Loucy (cell line): ENCODE results near the gene TNFRSF13B.

Source experiments
- H2AFZ ChIP-seq: fragments of 200-600 bp; sonication (generic); 2 replicates; pipeline ENCODE4 v1.6.0; 2016; ENCODE audit warnings: antibody characterized with exemption, mild to moderate bottlenecking, low read length, moderate library complexity
- H3F3A ChIP-seq: fragments of 200-600 bp; 2 replicates; pipeline ENCODE4 v1.6.0; 2016; ENCODE audit warnings: antibody characterized with exemption, low read depth, mild to moderate bottlenecking
- H3K27me3 ChIP-seq: fragments of 200-600 bp; sonication (generic); 2 replicates; pipeline ENCODE4 v1.6.1; 2014; ENCODE audit warnings: low read length, mild to moderate bottlenecking; ENCODE audit not compliant: insufficient read depth, poor library complexity, severe bottlenecking
- H3K36me3 ChIP-seq: fragments of 200-600 bp; sonication (generic); 2 replicates; pipeline ENCODE4 v1.6.1; 2016; ENCODE audit warnings: low read length; ENCODE audit not compliant: insufficient read depth
- H3K4me1 ChIP-seq: fragments of 200-600 bp; sonication (generic); 2 replicates; pipeline ENCODE4 v1.5.1; 2014; ENCODE audit warnings: low read length, mild to moderate bottlenecking; ENCODE audit not compliant: insufficient read depth, poor library complexity, severe bottlenecking
- H3K4me2 ChIP-seq: fragments of 200-600 bp; sonication (generic); 2 replicates; pipeline ENCODE4 v1.6.0; 2014; ENCODE audit warnings: antibody characterized with exemption, low read length, low read depth, mild to moderate bottlenecking; ENCODE audit not compliant: poor library complexity, severe bottlenecking
- H3K4me3 ChIP-seq: fragments of 200-600 bp; sonication (generic); 2 replicates; pipeline ENCODE4 v1.5.1; 2014; ENCODE audit warnings: low read length, mild to moderate bottlenecking, mixed read lengths; ENCODE audit not compliant: poor library complexity, severe bottlenecking
- H3K79me2 ChIP-seq: fragments of 200-600 bp; sonication (generic); 2 replicates; pipeline ENCODE4 v1.6.1; 2014; ENCODE audit warnings: low read length; ENCODE audit not compliant: insufficient read depth
- H3K9ac ChIP-seq: fragments of 200-600 bp; sonication (generic); 2 replicates; pipeline ENCODE4 v1.6.0; 2014; ENCODE audit warnings: mild to moderate bottlenecking, low read depth, low read length, moderate library complexity; ENCODE audit not compliant: poor library complexity, severe bottlenecking
- H3K9me2 ChIP-seq: fragments of 200-600 bp; sonication (generic); replicated peaks from 2 replicates; pipeline ENCODE4 v1.6.1; 2016; ENCODE audit warnings: low read depth, low read length, mixed read lengths
- H3K9me3 ChIP-seq: fragments of 200-600 bp; sonication (generic); 2 replicates; pipeline ENCODE4 v1.6.1; 2014; ENCODE audit warnings: mild to moderate bottlenecking, antibody characterized with exemption, low read length, low read depth; ENCODE audit not compliant: insufficient read depth
- H4K20me1 ChIP-seq: fragments of 200-600 bp; sonication (generic); 2 replicates; pipeline ENCODE4 v1.6.0; 2014; ENCODE audit warnings: antibody characterized with exemption, low read length, mild to moderate bottlenecking; ENCODE audit not compliant: insufficient read depth, poor library complexity, severe bottlenecking
- EZH2phosphoT487 ChIP-seq: fragments of 200-600 bp; IDR thresholded peaks from 2 replicates; pipeline ENCODE4 v1.6.1; 2018; ENCODE audit warnings: antibody characterized with exemption, mild to moderate bottlenecking, moderate library complexity, borderline replicate concordance
- TF ChIP-seq, protein P1 (sequence below): fragments of 200-600 bp; sonication (generic); conservative IDR thresholded peaks from 2 replicates; pipeline ENCODE4 v1.5.1; 2014; ENCODE audit warnings: mild to moderate bottlenecking, antibody characterized with exemption, low read length

The TNFRSF13B gene

DNA sequence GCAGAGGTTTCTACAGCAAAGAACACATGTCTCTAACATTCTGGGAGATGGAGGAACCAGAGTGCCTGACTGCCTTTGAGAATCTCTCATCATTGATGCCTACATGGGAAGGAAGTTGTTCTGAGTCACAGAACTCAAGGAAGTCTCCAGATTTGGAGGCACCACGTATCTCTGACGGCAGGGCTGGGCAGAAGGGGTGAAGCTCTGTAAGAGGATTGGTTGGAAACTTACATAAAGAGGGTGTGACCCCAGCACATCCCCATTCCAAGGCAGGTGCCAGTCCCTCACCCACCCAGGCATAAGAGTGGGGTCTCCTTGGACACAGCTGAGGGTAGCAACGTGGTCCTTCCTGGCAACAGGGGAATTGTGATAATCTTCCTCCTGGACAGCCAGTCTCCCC is 17.4 kb downstream of the TNFRSF13B start:
- Histone ChIP-seq H3K9ac (no peak overlapping the region), H3K9me3 (no peaks in the 10 kb centered on the region), H3F3A (no peaks in the 10 kb centered on the region), H3K79me2 (no peaks in the 10 kb centered on the region), H4K20me1 (no peaks in the 10 kb centered on the region), H3K36me3 (no peaks in the 10 kb centered on the region), H3K27me3 (no peaks in the 10 kb centered on the region), H3K9me2 (no peaks in the 10 kb centered on the region; the same call in 1 of the 2 replicates), H2AFZ (0 out of 2 replicates have a peak overlapping the region, but pooled peaks have one; percentile 33), H3K4me1 (no peaks in the 10 kb centered on the region), H3K4me2 (no peak overlapping the region), H3K4me3 (no peak overlapping the region)
- TF ChIP-seq, protein P1, sequence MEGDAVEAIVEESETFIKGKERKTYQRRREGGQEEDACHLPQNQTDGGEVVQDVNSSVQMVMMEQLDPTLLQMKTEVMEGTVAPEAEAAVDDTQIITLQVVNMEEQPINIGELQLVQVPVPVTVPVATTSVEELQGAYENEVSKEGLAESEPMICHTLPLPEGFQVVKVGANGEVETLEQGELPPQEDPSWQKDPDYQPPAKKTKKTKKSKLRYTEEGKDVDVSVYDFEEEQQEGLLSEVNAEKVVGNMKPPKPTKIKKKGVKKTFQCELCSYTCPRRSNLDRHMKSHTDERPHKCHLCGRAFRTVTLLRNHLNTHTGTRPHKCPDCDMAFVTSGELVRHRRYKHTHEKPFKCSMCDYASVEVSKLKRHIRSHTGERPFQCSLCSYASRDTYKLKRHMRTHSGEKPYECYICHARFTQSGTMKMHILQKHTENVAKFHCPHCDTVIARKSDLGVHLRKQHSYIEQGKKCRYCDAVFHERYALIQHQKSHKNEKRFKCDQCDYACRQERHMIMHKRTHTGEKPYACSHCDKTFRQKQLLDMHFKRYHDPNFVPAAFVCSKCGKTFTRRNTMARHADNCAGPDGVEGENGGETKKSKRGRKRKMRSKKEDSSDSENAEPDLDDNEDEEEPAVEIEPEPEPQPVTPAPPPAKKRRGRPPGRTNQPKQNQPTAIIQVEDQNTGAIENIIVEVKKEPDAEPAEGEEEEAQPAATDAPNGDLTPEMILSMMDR = no peak
- no peak for TF ChIP-seq EZH2phosphoT487

DNA sequence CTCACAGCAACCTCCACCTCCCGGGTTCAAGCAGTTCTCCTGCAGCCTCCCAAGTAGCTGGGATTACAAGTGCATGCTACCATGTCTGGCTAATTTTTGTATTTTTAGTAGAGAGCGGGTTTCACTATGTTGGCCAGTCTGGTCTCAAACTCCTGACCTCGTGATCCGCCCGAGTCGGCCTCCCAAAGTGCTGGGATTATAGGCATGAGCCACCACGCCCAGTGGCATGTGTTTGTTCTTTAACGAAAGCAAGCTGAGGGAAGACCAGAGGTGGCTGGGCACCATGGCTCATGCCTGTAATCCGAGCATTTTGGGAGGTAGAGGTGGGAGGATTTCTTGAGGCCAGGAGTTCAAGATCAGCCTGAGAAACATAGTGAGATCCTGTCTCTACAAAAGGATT is 18.1 kb downstream of the TNFRSF13B start:
- no peak for TF ChIP-seq EZH2phosphoT487
- TF ChIP-seq, protein P1 = no peak
- Histone ChIP-seq H2AFZ (no peak overlapping the region), H3K9me3 (no peaks in the 10 kb centered on the region), H3F3A (no peaks in the 10 kb centered on the region), H3K4me1 (no peaks in the 10 kb centered on the region), H4K20me1 (no peaks in the 10 kb centered on the region), H3K9ac (no peak overlapping the region), H3K4me3 (no peak overlapping the region), H3K36me3 (no peaks in the 10 kb centered on the region), H3K27me3 (no peaks in the 10 kb centered on the region), H3K79me2 (no peaks in the 10 kb centered on the region), H3K4me2 (no peak overlapping the region), H3K9me2 (no peaks in the 10 kb centered on the region; the same call in 1 of the 2 replicates)

DNA sequence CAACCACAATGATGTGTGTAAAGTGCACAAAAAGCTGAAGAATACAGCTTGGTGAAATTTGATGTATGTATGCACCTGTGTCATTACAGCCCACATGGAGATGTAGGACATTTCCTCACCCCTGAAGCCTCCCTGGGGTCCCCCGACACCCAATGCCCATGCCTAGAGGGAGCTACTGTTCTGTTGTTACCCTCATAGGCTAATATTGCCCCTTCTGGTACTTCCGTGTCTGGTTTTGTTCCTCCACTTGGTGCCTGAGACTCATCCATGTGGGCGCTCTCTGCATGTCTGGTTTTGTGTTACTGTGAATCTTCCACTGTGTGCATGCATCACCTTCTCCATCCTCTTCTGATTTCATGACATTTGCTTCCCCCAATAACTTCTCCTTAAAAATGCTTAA is 18.6 kb downstream of the TNFRSF13B start:
- Histone ChIP-seq H3K9me3 (no peaks in the 10 kb centered on the region), H3K4me3 (no peak overlapping the region), H3K79me2 (no peaks in the 10 kb centered on the region), H4K20me1 (no peaks in the 10 kb centered on the region), H3K36me3 (no peaks in the 10 kb centered on the region), H3F3A (no peaks in the 10 kb centered on the region), H2AFZ (no peak overlapping the region), H3K4me1 (no peaks in the 10 kb centered on the region), H3K4me2 (no peak overlapping the region), H3K27me3 (no peaks in the 10 kb centered on the region), H3K9ac (no peak overlapping the region), H3K9me2 (no peaks in the 10 kb centered on the region; the same call in 1 of the 2 replicates)
- no peak for TF ChIP-seq EZH2phosphoT487
- TF ChIP-seq, protein P1 = no peak; the same call in 1 of the 2 replicates
